ENCODE results near the gene TXNL1. TPM values are rescaled to one million over a fixed set of nuclear protein-coding genes. Genes with fewer than 3 reads are reported as not detected.
"Not testable (repeated sequence)": the region's sequence is repeated elsewhere in the genome, so short reads cannot be mapped to it uniquely, and the experiment has no call there.

The TXNL1 gene
- total RNA-seq = 63.2 TPM

DNA sequence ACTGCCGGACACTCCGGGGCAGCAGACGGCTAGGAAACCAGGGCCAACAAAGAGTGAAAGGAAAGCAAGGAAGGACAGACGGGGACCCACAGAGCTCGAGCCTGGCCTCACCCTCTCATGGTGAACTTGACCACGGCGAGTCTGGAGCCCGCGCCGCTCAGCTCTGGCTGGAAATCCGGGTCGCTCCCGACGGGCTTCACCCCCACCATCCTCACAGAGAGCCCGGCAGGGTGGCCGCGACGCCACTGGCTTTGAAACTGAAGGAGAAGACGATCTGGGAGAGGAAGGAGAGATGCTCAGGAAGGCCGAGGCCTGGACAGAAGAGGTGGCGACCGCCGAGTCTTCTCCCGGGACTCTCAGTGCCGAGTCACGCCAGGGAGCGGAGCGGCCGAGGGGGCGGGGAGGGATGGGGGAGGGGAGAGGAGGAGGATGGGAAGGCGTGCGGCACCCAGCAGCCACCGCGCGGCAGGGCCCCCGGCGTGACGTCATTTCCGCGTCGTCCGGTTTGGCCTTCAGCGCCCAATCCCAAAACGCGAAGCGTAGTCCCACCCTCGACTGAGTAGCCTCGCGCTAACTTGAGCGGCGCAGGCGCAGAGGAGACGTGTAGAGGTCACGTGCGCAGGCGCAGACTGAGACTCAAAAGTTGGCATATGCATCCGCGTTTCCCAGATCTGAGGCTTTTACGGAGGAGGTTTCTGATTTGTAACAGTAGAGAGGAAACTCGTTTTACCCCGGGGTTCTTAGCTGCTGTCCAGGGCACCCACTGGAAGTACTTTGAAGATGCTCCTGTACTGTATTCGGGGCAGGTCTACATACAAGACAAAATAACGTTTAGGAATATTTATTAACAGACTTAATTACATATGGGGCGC is at the start of gene TXNL1:
TXNL1 (minus strand) TSS at position 361 of the 872 bp plus-strand sequence; CDS start at position 209, 152 bp downstream.
- DNase-seq = peak; percentile 100

GRCh38 chr18:56684277-56684676 is 45.9 kb upstream of the TXNL1 start:
- no peak for DNase-seq

- DNase-seq = no peak
Measured at GRCh38 chr18:56678836-56679565, 40.6 kb upstream of the TXNL1 start.

DNA sequence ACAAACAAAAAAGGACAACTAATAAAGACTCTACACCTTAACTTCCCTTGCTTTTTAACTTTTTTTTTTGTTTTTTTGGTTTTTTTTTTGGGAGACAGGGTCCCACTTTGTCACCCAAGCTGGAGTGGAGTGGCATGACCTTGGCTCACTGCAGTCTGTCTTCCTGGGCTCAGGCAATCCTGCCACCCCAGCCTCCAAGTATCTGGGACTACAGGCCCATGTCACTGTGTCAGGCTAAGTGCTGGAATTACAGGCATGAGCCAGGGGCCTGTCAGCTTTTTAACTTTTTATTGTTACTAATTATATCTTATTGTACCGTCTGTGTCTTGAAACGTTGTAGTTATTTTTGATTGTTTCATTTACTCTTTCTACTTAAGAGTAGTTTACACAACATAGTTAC is 38.2 kb upstream of the TXNL1 start:
- DNase-seq = no peak

DNA sequence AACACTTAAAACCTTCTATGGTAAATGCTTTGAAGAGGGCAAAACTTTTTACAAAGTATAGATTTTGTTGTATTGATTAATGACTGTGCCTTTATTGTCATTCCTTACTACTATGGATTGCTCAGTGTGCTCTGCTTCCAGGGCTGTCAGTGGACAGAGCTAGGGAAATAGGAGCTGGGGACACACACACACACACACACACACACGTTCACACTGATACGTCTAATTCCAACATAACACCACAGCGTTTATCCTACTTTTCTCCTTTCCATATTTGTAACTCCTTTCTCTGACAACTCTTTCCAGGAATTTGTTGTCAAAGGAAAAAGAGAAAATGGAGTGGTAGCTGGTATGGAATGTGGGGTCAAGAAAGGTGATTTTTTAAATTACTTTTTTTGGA is 34.6 kb upstream of the TXNL1 start:
- no peak for DNase-seq

- no peak for DNase-seq
Measured at GRCh38 chr18:56672391-56672790, 34.0 kb upstream of the TXNL1 start.

GRCh38 chr18:56662902-56663301 is 24.5 kb upstream of the TXNL1 start:
- DNase-seq = no peak

DNA sequence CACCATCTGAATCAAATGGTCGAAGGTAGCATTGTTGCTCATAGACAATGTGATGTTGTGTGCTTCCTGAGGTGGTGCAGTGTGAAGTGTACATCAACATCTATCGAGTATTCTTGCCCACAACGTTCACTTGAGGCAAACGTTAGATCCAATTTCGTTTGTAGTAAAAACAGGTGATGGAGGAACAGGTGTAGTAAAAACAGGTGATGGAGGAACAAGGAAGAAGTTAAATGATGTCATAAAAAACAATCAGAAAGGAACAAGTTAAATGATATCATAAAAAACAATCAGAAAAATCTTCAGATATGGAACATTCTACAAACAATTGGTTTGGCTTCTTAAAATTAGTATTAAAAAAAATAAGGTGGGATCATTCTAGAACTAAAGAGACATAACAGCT is 24.1 kb upstream of the TXNL1 start:
- DNase-seq = no peak

- no peak for DNase-seq
Measured at GRCh38 chr18:56662063-56662408, 23.6 kb upstream of the TXNL1 start.

- DNase-seq = peak; percentile 33
Measured at GRCh38 chr18:56661360-56662062, 23.1 kb upstream of the TXNL1 start.

DNA sequence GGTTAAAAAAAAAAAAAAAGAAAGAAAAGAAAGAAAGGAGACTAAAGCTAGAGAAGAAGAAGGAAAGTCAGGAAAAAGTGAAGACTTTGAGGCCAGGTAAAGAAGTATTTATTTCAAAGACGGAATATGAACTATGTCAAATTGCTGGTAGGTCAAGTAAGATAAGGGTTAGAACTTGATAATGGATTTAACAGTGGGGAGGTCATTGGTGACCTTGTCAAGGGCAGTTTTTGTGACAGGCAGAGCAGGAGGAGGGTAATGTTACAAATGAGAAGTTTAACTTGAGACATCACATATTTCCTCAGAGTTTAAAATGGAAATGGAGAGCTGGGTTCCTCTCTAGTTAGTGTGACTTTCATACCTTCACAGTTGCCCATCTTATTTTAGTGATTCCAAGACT is 22.3 kb upstream of the TXNL1 start:
- no peak for DNase-seq

- no peak for DNase-seq
Measured at GRCh38 chr18:56659111-56659510, 20.7 kb upstream of the TXNL1 start.

- no peak for DNase-seq
Measured at GRCh38 chr18:56658261-56658660, 19.9 kb upstream of the TXNL1 start.

- DNase-seq = not testable (repeated sequence)
Measured at GRCh38 chr18:56654280-56654679, 15.9 kb upstream of the TXNL1 start.

- DNase-seq = no peak
Measured at GRCh38 chr18:56652802-56653201, 14.4 kb upstream of the TXNL1 start.

GRCh38 chr18:56651771-56652092 is 13.3 kb upstream of the TXNL1 start:
- no peak for DNase-seq

DNA sequence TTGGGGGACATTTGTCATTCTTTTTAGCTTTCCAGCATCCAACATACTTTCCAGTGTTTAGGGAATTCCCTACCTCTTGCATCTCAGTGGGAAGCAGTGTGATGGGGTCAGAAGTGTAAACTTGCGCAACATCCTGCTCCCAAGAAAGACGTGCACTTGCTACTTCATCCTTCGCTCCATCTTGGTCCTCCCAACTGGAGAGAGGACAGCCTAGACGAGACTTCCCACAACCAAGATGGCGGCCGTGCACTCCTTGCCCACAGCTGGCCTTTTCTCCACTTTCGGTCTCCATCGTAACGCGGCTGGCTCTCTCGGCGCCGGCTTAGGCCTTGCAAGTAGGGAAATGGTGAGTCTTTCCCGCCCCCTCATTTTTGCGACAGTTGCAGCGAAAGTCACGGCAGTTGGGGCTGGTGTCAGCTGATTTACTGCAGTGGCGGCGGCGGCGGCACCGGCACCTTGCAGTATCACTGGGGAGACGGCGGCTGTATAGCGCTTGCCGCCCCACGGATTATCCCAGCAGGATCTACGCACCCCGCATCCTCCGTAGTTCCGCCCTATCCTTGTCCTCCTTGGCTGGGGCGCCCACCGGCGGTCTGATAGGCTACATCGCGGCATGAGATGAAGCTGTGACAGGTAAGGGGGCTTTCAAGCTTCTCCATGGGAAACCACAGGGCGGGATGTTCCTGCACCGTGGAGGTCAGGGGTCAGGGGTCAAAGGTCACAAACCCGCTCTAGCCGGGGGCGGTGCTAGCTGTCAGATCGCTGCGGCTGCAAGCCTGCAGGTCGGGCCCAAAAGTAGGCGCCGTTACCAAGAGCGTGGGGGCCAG is 12.8 kb upstream of the TXNL1 start, which contains the start of gene WDR7:
WDR7 (plus strand) TSS at position 416 of the 827 bp plus-strand sequence. CDS start 21,157 bp downstream, outside the sequence.
- peak; percentile 99 for DNase-seq

- DNase-seq = no peak
Measured at GRCh38 chr18:56649996-56650395, 11.6 kb upstream of the TXNL1 start.

DNA sequence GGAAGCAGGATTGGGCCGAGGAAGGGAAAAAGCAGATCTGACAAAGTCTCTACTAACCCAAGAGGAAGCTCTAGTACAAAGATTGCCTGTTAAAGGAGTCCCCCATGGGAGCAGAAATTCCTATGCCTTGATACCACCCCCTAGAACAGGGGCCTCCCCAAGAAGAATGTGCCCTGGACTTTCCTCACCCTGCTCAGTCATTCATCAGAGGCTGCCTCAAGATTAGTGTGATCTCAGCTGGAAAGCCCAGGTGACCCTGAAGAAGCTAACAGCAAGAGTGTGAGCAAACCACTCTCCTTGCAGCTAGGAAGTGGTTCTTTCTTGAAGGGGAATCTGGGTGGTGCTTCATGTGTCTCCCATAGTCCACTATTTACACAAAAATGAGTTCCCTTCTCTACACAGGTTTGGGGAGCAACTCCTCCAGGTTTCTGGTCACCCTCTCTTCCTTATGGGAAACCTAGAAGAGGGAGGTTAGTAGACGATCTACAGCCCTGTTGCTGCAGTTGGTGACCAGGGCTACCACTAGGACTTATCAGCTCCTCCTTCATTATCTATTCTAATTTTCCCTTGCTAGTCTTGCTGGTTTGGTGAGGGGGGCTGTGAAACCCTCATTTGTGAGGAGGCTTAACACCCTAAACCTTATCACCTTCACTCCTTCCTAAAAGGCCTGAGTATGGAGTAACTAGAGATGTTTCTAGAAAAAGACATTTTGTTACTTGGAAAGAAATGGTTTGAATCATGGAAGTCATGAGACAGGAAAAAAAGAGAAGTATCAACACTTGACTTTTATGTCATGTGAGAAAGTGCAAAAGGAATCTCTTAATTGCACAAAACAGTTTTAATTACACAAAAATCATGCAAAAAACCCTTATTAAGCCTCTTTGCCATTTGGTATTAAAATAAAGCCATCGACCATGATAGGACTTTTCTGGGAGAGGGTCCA is 9.8 kb upstream of the TXNL1 start:
- no peak for DNase-seq

DNA sequence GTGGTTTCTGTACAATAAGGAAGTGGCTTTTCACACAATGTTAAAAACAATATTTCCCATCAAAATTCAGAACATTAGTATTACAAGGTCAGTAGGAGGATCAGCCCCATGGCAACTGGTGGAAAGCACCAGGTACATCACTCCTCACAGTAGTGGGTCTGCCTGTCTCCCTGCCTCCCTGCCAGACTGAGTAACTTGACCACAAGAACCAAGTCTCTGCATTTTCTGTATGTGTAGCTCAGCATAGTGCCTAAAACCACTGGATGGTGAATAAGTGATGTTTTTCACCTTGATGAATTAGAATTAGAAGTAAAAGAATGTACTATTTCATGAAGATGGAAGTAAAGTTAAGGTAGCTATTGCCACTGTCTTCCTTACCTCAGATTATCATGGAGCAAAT is 8.7 kb upstream of the TXNL1 start:
- no peak for DNase-seq

Data from tongue (tissue), 2 donors.